ENCODE data around the gene CLEC14A. TPM values are rescaled to one million over a fixed set of nuclear protein-coding genes. Genes with fewer than 3 reads are reported as not detected.

Gene CLEC14A
- total RNA-seq, 1 experiment from 2014 or later, result 0.21 TPM

DNA sequence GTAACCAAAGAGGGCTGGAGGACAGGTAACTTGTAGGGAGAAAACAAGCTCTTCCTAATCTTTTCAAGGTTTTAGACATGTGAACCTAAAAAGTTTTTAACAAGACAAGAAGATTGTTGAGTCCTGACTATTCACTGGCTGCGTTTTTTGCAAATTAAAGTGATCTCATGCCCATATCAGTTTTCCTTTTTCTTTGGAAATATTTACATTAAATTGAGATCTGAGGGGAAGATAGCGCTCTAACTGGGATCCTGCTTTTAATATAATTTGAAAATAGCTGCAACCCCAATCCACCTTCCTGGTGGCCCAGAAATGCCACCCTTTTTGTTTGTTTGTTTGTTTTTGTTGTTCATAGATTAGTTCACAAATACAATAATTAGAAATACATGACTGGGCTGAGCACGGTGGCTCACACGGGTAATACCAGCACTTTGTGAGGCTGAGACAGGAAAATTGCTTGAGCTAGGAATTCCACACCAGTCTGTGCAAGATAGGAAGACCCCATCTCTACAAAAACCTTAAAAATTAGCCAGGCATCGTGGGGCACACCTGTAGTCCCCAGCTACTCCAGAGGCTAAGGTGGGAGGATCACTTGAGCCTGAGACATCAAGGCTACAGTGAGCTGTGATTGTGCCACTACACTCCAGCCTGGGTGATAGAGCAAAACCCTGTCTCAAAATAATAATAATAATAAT is 50.6 kb downstream of the CLEC14A start:
- H3K27me3 ChIP-seq (ENCODE audit: control insufficient read depth, insufficient read depth, low read length), result peaks cover 41% of the 10 kb centered on the region
- peaks cover 2% of the 10 kb centered on the region for H3K36me3 ChIP-seq (replicated peaks; ENCODE audit: control insufficient read depth, insufficient read depth, low read length)
- no peak for DNase-seq
- no peak overlapping the region for H3K4me3 ChIP-seq (ENCODE audit: insufficient read depth, low read depth, low read length)

GRCh38 chr14:38204719-38205115 is 51.2 kb downstream of the CLEC14A start:
- Histone ChIP-seq H3K36me3 (replicated peaks; ENCODE audit: control insufficient read depth, insufficient read depth, low read length) (peaks cover 7% of the 10 kb centered on the region), H3K27me3 (ENCODE audit: control insufficient read depth, insufficient read depth, low read length) (peaks cover 36% of the 10 kb centered on the region), H3K4me3 (ENCODE audit: insufficient read depth, low read depth, low read length) (no peak overlapping the region)
- DNase-seq, result no peak

Other genes with a start within 250 kb of the CLEC14A start
- gene SSTR1, start 48.2 kb downstream of the CLEC14A start, total RNA-seq (2014; rRNA removed; shearing (Covaris generic)), result 2.0 and 10.8 TPM in 2 replicates

Measured in H7 (cell line).